GM18520 (cell line): ENCODE results near the gene SEC16A.

Source experiments
- ATAC-seq: cut with Tn5 transposase; IDR thresholded peaks from one replicate; pipeline ENCODE4 v1.9.1; 2021; ENCODE audit not compliant: unreplicated experiment

The SEC16A gene

GRCh38 chr9:136504512-136505348, 21.9 kb upstream of the SEC16A start:
- no peak for ATAC-seq

GRCh38 chr9:136502940-136503550, 20.2 kb upstream of the SEC16A start:
- ATAC-seq = no peak

- no peak for ATAC-seq
Measured at GRCh38 chr9:136502196-136502595, 19.4 kb upstream of the SEC16A start.

GRCh38 chr9:136501686-136502085, 18.8 kb upstream of the SEC16A start:
- ATAC-seq = no peak

- no peak for ATAC-seq
Measured at GRCh38 chr9:136499935-136500910, 17.4 kb upstream of the SEC16A start.

GRCh38 chr9:136499071-136499934, 16.5 kb upstream of the SEC16A start:
- no peak for ATAC-seq

- ATAC-seq = no peak
Measured at GRCh38 chr9:136497916-136498695, 15.3 kb upstream of the SEC16A start.

- ATAC-seq = no peak
Measured at GRCh38 chr9:136496801-136497620, 14.2 kb upstream of the SEC16A start.

GRCh38 chr9:136496181-136496580, 13.3 kb upstream of the SEC16A start:
- ATAC-seq = no peak

GRCh38 chr9:136495238-136495800, 12.5 kb upstream of the SEC16A start:
- no peak for ATAC-seq

GRCh38 chr9:136494531-136495215, 11.8 kb upstream of the SEC16A start:
- ATAC-seq = no peak

GRCh38 chr9:136494012-136494411, 11.2 kb upstream of the SEC16A start:
- ATAC-seq = no peak

GRCh38 chr9:136493567-136493971, 10.7 kb upstream of the SEC16A start:
- no peak for ATAC-seq

GRCh38 chr9:136492978-136493522, 10.2 kb upstream of the SEC16A start:
- ATAC-seq = no peak

- ATAC-seq = no peak
Measured at GRCh38 chr9:136489731-136490130, 6.9 kb upstream of the SEC16A start.

GRCh38 chr9:136488247-136489214, 5.7 kb upstream of the SEC16A start:
- ATAC-seq = no peak
